Activated CD4-positive, alpha-beta T cell treated with anti-CD3 and anti-CD28 coated beads for 36 hours (primary cell): ENCODE measurements around the gene SLC27A5. TPM values are rescaled to one million over a fixed set of nuclear protein-coding genes. Genes with fewer than 3 reads are reported as not detected.
A peak's percentile ranks its signal among the peaks of the same experiment; 100 is the strongest.
"Not testable (repeated sequence)": the region's sequence is repeated elsewhere in the genome, so short reads cannot be mapped to it uniquely, and the experiment has no call there.

Source experiments
- ATAC-seq: fragments of 200-7000 bp; cut with Tn5 transposase; one replicate; pipeline ENCODE4 v1.10.0; 2021; ENCODE audit warnings: mild to moderate bottlenecking, moderate library complexity
- CTCF ChIA-PET: fragments of 350-600 bp; sonication (Branson Sonifier 250); formaldehyde crosslinking; loops from one replicate; lab custom pipeline; 2021; ENCODE audit warnings: antibody characterized with exemption; lab: Charles Lee
- POLR2A ChIA-PET: fragments of 350-600 bp; sonication (Branson Sonifier 250); formaldehyde crosslinking; loops from one replicate; lab custom pipeline; 2021; ENCODE audit warnings: antibody characterized with exemption, inconsistent platforms; lab: Charles Lee
- DNase-seq: peaks from one replicate; pipeline ENCODE4 v3.0.0-alpha.2; 2020
- H3K27ac Mint-ChIP-seq: one replicate; pipeline ENCODE4 v1.8.0; 2021; ENCODE audit warnings: mixed read lengths
- H3K27me3 Mint-ChIP-seq: one replicate; pipeline ENCODE4 v1.8.0; 2021; ENCODE audit warnings: mixed read lengths
- H3K36me3 Mint-ChIP-seq: one replicate; pipeline ENCODE4 v1.8.0; 2021; ENCODE audit warnings: low read depth, mixed read lengths
- H3K4me1 Mint-ChIP-seq: one replicate; pipeline ENCODE4 v1.8.0; 2021; ENCODE audit warnings: mixed read lengths
- H3K4me3 Mint-ChIP-seq: one replicate; pipeline ENCODE4 v1.8.0; 2021; ENCODE audit warnings: mild to moderate bottlenecking, moderate library complexity, mixed read lengths
- H3K9me3 Mint-ChIP-seq: one replicate; pipeline ENCODE4 v1.8.0; 2021; ENCODE audit warnings: low read depth, mixed read lengths
- intact Hi-C, 2 experiments: fragments of 100-400 bp; cut with DNase I in 1 of 2; cut with micrococcal nuclease in 1 of 2; formaldehyde crosslinking; loops; one replicate each; pipeline versions ENCODE4 v1.14.2 to v1.15.1; 2022 to 2024; cut with DNase I, micrococcal nuclease
- total RNA-seq, 2 experiments: library from RNA; stranded (reverse); gene quantifications; one replicate each; pipeline ENCODE4 v1.2.3, GENCODE V29; 2021

The SLC27A5 gene
- total RNA-seq, 2 experiments from 2014 or later, result 8.9 to 19.5 TPM

- intact Hi-C loops, DNase-seq, ATAC-seq, H3K4me3 Mint-ChIP-seq, H3K9me3 Mint-ChIP-seq, H3K27me3 Mint-ChIP-seq, H3K27ac Mint-ChIP-seq: not testable (repeated sequence)
- Mint-ChIP-seq H3K4me1 (peaks cover 36% of the 10 kb centered on the region), H3K36me3 (peaks cover 30% of the 10 kb centered on the region)
- ChIA-PET CTCF (interaction anchor here (1.5 to 1.9 kb wide), 2 partner anchors 12 to 22 kb away, joined by 6 to 26 read pairs; partner anchors contain the start of genes CHMP2A and ZBTB45), POLR2A (interaction anchor here (1.4 to 2.9 kb wide), 2 partner anchors 11 to 19 kb away, joined by 6 to 41 read pairs; partner anchors contain the start of gene CHMP2A)
These were observed 31.0 kb upstream of the SLC27A5 start for GRCh38 chr19:58542641-58543372.

DNA sequence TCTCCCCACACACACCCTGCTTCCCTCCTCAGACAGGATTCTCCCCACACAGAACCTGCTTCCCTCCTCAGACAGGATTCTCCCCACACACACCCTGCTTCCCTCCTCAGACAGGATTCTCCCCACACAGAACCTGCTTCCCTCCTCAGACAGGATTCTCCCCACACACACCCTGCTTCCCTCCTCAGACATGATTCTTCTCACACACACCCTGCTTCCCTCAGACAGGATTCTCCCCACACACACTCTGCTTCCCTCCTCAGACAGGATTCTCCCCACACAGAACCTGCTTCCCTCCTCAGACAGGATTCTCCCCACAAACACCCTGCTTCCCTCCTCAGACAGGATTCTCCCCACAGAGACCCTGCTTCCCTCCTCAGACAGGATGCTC is 27.4 kb upstream of the SLC27A5 start:
- CTCF ChIA-PET, H3K36me3 Mint-ChIP-seq, H3K27ac Mint-ChIP-seq, DNase-seq, H3K9me3 Mint-ChIP-seq, ATAC-seq, intact Hi-C loops, H3K27me3 Mint-ChIP-seq, POLR2A ChIA-PET: not testable (repeated sequence)
- H3K4me3 Mint-ChIP-seq, result peak overlapping the region; percentile 73
- peaks cover 18% of the 10 kb centered on the region for H3K4me1 Mint-ChIP-seq

- no peaks in the 10 kb centered on the region for H3K9me3 Mint-ChIP-seq
- peak overlapping the region; percentile 72 for H3K27ac Mint-ChIP-seq
- H3K4me3 Mint-ChIP-seq, result peak overlapping the region; percentile 73
- peaks cover 14% of the 10 kb centered on the region for H3K4me1 Mint-ChIP-seq
- ATAC-seq (peak; percentile 89), DNase-seq (peak; percentile 75)
- POLR2A ChIA-PET, result no interaction called here
- CTCF ChIA-PET, result interaction anchor here (0.6 to 1.0 kb wide), 2 partner anchors 16 to 19 kb away, joined by 3 read pairs; partner anchors contain the start of genes CHMP2A and ZBTB45
- intact Hi-C loops, result loop anchor here in 1 of 2 experiments (1.0 kb wide), 1 partner anchor 18 kb away; no protein-coding TSS in a partner anchor
- H3K36me3 Mint-ChIP-seq, result no peaks in the 10 kb centered on the region
- H3K27me3 Mint-ChIP-seq, result peaks cover 4% of the 10 kb centered on the region
These were observed 26.7 kb upstream of the SLC27A5 start for GRCh38 chr19:58538257-58539168.

DNA sequence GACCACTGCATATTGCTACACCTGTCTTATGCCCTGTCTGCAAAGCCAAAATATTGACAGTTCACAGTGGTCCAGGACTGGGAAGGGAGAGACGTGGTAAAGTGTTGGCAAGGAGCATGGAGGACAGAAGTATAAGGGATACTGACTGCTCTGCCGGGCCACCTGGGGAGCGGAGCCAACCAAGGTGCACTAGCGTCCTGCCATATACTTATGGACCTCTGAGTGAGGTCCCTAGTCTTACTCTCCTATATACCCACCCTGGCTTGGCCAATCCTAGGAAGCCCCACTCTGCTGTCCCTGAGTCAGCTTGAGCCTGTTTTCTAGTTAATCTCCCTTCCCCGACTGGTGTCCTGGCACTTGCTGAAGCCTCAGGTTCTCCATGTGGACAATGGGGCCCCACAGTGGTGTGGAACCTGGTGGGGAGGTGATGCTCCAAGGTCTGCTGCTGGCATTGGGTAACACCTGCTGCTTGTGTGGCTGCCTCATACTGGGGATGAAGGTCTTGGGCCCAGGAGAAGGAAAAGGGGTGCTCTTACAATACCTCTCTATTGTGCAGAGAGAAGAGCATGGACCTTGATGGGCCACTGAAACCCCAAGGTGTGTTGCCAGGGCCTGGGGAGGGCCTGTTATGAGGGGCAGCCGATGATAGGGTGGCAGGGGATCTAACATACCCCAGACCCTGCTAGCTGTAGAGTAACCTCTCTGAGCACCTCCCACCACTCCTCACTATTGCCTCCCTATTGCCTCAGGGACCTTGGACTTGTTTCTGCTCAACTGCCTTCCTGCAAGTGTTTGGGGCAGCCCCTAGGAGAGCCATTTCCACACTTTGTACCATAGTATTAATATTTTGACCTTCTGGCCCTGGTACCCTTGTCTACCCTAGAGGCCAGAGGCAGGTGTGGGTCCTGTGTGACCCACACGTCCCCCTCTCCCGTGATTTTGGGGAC is 25.3 kb upstream of the SLC27A5 start:
- ATAC-seq (no peak), DNase-seq (no peak)
- intact Hi-C loops, result no loop called here
- Mint-ChIP-seq H3K27me3 (peaks cover 4% of the 10 kb centered on the region), H3K9me3 (no peaks in the 10 kb centered on the region), H3K36me3 (no peaks in the 10 kb centered on the region), H3K4me1 (peaks cover 12% of the 10 kb centered on the region), H3K27ac (no peak overlapping the region), H3K4me3 (peak overlapping the region; percentile 73)
- ChIA-PET CTCF (interaction anchor here (1.0 kb wide), 1 partner anchor 17 kb away, joined by 3 read pairs; the partner anchor contains the start of gene ZBTB45), POLR2A (no interaction called here)

- no peak overlapping the region for H3K27ac Mint-ChIP-seq
- ChIA-PET POLR2A (no interaction called here), CTCF (no interaction called here)
- ATAC-seq, result no peak
- DNase-seq, result no peak
- no peaks in the 10 kb centered on the region for H3K36me3 Mint-ChIP-seq
- intact Hi-C loops, result no loop called here
- peaks cover 12% of the 10 kb centered on the region for H3K4me1 Mint-ChIP-seq
- H3K9me3 Mint-ChIP-seq, result no peaks in the 10 kb centered on the region
- no peak overlapping the region for H3K4me3 Mint-ChIP-seq
- peaks cover 4% of the 10 kb centered on the region for H3K27me3 Mint-ChIP-seq
These were observed 24.1 kb upstream of the SLC27A5 start for GRCh38 chr19:58535857-58536256.

DNA sequence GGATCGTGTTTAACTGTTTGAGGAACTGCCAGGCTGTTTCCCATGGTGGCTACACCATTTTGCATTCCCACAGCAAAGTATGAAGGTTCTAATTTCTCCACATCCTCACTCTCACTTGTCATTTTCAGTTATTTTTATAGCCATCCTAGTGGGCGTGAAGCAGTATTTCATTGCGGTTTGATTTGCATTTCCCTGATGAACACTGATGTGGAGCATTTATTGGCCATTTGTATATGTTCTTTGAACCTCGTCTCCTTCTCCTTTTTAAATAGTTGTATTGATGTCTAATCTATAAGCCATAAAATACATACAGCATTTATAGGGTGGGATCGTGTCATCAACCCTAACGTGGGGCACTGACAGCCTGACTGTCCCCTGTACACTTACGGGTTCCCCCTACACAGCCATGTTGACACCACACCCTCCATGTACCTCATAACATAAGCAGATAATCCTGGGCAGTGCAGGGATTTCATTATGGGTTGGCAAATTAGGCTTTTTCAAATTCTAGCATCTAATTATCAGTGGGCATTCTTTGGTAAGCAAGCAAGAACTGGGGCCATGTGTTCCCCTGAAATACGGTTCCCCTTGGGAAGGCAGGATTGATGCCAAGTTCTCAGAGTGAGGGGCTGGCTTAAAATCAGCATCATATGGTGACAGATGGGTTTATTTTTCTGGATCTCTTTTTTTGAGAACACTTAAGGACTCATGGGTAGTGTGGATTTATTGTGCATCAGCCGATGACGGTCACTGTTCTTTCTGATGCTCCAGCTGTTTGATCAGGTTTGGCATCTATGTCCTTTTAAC is 19.4 kb upstream of the SLC27A5 start:
- ATAC-seq (no peak), DNase-seq (no peak)
- no peak overlapping the region for H3K27ac Mint-ChIP-seq
- H3K9me3 Mint-ChIP-seq, result no peaks in the 10 kb centered on the region
- H3K4me3 Mint-ChIP-seq, result no peak overlapping the region
- ChIA-PET CTCF (interaction anchor here (1.3 kb wide), 1 partner anchor 11 kb away, joined by 4 read pairs; no protein-coding TSS in a partner anchor), POLR2A (no interaction called here)
- no peaks in the 10 kb centered on the region for H3K27me3 Mint-ChIP-seq
- H3K36me3 Mint-ChIP-seq, result no peaks in the 10 kb centered on the region
- intact Hi-C loops, result no loop called here
- H3K4me1 Mint-ChIP-seq, result no peaks in the 10 kb centered on the region

DNA sequence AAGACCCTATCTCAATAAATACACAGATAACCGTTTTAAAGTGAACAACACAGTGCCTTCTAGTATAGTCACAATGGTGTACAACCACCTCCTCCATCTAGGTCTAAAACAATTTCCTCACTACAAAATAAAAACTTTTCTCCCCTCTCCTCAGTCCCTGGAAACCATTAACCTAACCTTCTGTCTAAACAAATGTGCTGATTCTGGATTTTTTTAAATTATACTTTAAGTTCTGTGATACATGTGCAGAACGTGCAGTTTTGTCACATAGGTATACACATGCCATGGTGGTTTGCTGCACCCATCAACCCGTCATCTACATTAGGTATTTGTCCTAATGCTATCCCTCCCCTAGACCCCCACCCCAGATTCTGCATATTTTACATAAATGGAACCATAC is 17.6 kb upstream of the SLC27A5 start:
- Mint-ChIP-seq H3K36me3 (no peaks in the 10 kb centered on the region), H3K27ac (no peak overlapping the region), H3K27me3 (no peaks in the 10 kb centered on the region), H3K9me3 (no peaks in the 10 kb centered on the region), H3K4me3 (no peak overlapping the region), H3K4me1 (no peaks in the 10 kb centered on the region)
- CTCF ChIA-PET, result no interaction called here
- POLR2A ChIA-PET, result no interaction called here
- no peak for ATAC-seq
- DNase-seq, result no peak
- intact Hi-C loops, result no loop called here

DNA sequence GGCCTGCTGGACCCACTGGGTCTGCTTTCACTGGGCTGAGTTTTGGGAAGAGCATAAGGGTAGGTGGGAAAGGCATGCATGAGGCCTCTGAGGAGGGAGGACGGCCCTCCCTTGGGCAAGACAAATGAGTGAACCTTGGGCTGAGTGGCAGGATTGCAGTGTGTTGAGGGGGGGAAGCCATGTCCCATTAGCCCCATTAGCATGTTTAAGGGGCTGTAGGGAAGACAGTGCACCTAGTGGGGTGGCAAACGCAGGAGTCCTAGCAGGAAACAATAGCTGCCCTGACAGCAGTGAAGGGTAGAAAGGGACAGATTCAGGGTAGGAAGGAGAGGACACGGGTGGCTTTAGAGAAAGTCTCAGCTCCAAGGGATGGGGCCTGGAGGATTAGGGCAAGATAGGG is 10.9 kb upstream of the SLC27A5 start:
- Mint-ChIP-seq H3K4me3 (no peak overlapping the region), H3K27ac (no peak overlapping the region), H3K27me3 (no peaks in the 10 kb centered on the region), H3K9me3 (no peaks in the 10 kb centered on the region), H3K36me3 (peaks cover 4% of the 10 kb centered on the region), H3K4me1 (peaks cover 22% of the 10 kb centered on the region)
- DNase-seq (no peak), ATAC-seq (no peak)
- intact Hi-C loops, result no loop called here
- ChIA-PET POLR2A (no interaction called here), CTCF (interaction anchor here (4.1 to 5.8 kb wide), 2 partner anchors 32 to 57 kb away, joined by 20 to 78 read pairs; partner anchors contain the start of gene CHMP2A)

DNA sequence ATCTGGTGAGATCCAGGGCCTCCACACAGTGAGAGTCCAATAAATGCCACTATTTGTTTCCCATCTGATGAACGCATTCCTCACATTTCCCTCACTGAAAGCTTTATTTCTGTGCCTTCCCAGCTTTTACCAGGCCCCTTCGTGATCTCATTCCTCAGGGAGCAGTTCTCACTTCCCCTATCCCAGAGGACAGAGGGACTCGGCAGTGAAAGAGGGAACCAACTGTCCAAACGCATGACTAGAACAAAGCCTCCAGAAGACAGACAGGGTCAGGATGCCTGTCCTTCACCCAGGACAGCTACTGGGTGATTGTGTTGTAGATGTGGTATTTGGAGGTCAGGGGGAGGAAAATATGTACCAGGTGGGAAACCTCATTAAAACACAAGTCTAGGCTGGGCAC is 9.9 kb upstream of the SLC27A5 start:
- intact Hi-C loops, result no loop called here
- Mint-ChIP-seq H3K27ac (peak overlapping the region; percentile 86), H3K4me3 (peak overlapping the region; percentile 43), H3K9me3 (no peaks in the 10 kb centered on the region), H3K4me1 (peaks cover 26% of the 10 kb centered on the region), H3K27me3 (no peaks in the 10 kb centered on the region), H3K36me3 (peaks cover 7% of the 10 kb centered on the region)
- ATAC-seq (no peak), DNase-seq (no peak)
- ChIA-PET CTCF (interaction anchor here (0.5 to 5.8 kb wide), 6 partner anchors 22 to 293 kb away, joined by 3 to 78 read pairs (median 18); partner anchors contain the start of genes CHMP2A and TRIM28), POLR2A (interaction anchor here (0.6 to 0.8 kb wide), 2 partner anchors 50 to 294 kb away, joined by 3 read pairs; no protein-coding TSS in a partner anchor)

DNA sequence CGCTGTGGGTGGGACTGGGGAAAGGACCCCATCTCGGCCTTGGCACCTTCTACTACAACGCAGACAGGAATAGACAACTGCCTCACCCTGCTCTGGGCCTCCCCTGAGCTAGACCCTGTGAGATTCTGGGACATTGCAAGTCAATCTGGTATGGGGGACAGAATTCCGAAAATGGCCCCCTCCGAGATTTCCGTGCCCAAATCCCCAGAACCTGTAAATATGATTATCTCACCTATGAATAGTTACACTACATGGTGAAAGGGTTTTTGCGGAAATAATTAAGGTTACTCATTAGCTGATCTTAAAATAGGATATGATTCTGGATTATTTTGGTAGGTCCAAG is 8.4 kb upstream of the SLC27A5 start:
- no peak for DNase-seq
- Mint-ChIP-seq H3K9me3 (no peaks in the 10 kb centered on the region), H3K27me3 (no peaks in the 10 kb centered on the region), H3K4me1 (peaks cover 36% of the 10 kb centered on the region), H3K36me3 (peaks cover 18% of the 10 kb centered on the region), H3K4me3 (peak overlapping the region; percentile 82), H3K27ac (peak overlapping the region; percentile 94)
- ATAC-seq, result no peak
- ChIA-PET CTCF (interaction anchor here (0.6 to 5.8 kb wide), 23 partner anchors 12 to 476 kb away, joined by 3 to 78 read pairs (median 4); partner anchors contain the start of genes CHMP2A, TRIM28, UBE2M and ZNF324B), POLR2A (interaction anchor here (0.8 to 2.7 kb wide), 10 partner anchors 20 to 112 kb away, joined by 3 to 18 read pairs (median 5); partner anchors contain the start of genes CHMP2A, TRIM28, UBE2M and ZNF446)
- intact Hi-C loops, result loop anchor here in 1 of 2 experiments (1.0 kb wide), 2 partner anchors 18 to 61 kb away; no protein-coding TSS in a partner anchor
